NCI-H526 treated with DMSO at 0.1 percent for 48 hours (cell line): Measurements from ENCODE around the gene IDH1.
"Not testable (repeated sequence)": the region's sequence is repeated elsewhere in the genome, so short reads cannot be mapped to it uniquely, and the experiment has no call there.

ENCODE experiments used
- DNase-seq: peaks from one replicate; lab custom pipeline; 2025; lab: John Stamatoyannopoulos, UW

The IDH1 gene

GRCh38 chr2:208221873-208222272, 33.0 kb downstream of the IDH1 start:
- not testable (repeated sequence) for DNase-seq

GRCh38 chr2:208210688-208211451, 44.0 kb downstream of the IDH1 start:
- no peak for DNase-seq

- no peak for DNase-seq
Measured at GRCh38 chr2:208208335-208209085, 46.4 kb downstream of the IDH1 start.

GRCh38 chr2:208207769-208208168, 47.1 kb downstream of the IDH1 start:
- no peak for DNase-seq

- no peak for DNase-seq
Measured at GRCh38 chr2:208204166-208204565, 50.7 kb downstream of the IDH1 start.

GRCh38 chr2:208195531-208195930, 59.3 kb downstream of the IDH1 start:
- DNase-seq, result no peak

- DNase-seq, result no peak
Measured at GRCh38 chr2:208192611-208193236, 62.1 kb downstream of the IDH1 start.

GRCh38 chr2:208189810-208190503, 64.9 kb downstream of the IDH1 start, which contains the start of gene C2orf80:
C2orf80 (minus strand) TSS chr2:208190030; CDS start chr2:208186986, 3,044 bp downstream.
- no peak for DNase-seq

GRCh38 chr2:208189069-208189809, 65.6 kb downstream of the IDH1 start:
- DNase-seq, result peak; percentile 49

GRCh38 chr2:208186893-208187292, 68.0 kb downstream of the IDH1 start:
- DNase-seq, result no peak

GRCh38 chr2:208186465-208186864, 68.4 kb downstream of the IDH1 start:
- no peak for DNase-seq
